ENCODE measurements around the gene PDE6A. TPM values are rescaled to one million over a fixed set of nuclear protein-coding genes. Genes with fewer than 3 reads are reported as not detected.

PDE6A gene
- total and polyA plus RNA-seq, 4 donors: 0.06 TPM; not detected in 3

- peaks cover 0 to 3% (median 0%) of the 10 kb centered on the region in 4 donors for H3K4me1 ChIP-seq (ENCODE audit: control insufficient read depth in 4 of 4, insufficient read depth in 4 of 4, low read length in 3 of 4)
- H3K9ac ChIP-seq (ENCODE audit: low read depth in 1 of 2, low read length in 2 of 2): no peak overlapping the region
- H3K9me3 ChIP-seq (ENCODE audit: control insufficient read depth in 4 of 4, low read length in 3 of 4): no peaks in the 10 kb centered on the region
- no peak for DNase-seq (ENCODE audit: low spot score)
- no peak overlapping the region for H3K4me3 ChIP-seq (ENCODE audit: low read depth in 1 of 3, low read length in 3 of 3)
- H3K27ac ChIP-seq (ENCODE audit: low read depth in 1 of 2, low read length in 2 of 2): no peak overlapping the region
- H3K36me3 ChIP-seq (ENCODE audit: control insufficient read depth in 4 of 4, insufficient read depth in 3 of 4, low read depth in 1 of 4, low read length in 3 of 4): no peaks in the 10 kb centered on the region
- no peaks in the 10 kb centered on the region for H3K27me3 ChIP-seq (ENCODE audit: control insufficient read depth in 4 of 4, insufficient read depth in 4 of 4, low read length in 3 of 4)
- 82% methylated on average over 6 of the region's 6 CpGs for WGBS
- TF ChIP-seq HNF4G (IDR thresholded peaks at IDR 0.05) (no peak), REST (IDR thresholded peaks at IDR 0.05) (no peak), MAX (IDR thresholded peaks at IDR 0.05) (no peak), HNF4A (conservative IDR thresholded peaks at IDR 0.05) (no peak), YY1 (IDR thresholded peaks at IDR 0.05) (no peak), EGR1 (IDR thresholded peaks at IDR 0.05; ENCODE audit: low read depth in 2 of 2) (no peak), GABPA (IDR thresholded peaks at IDR 0.05 in 1 of 2, conservative IDR thresholded peaks at IDR 0.05 in 1 of 2) (no peak), TAF1 (conservative IDR thresholded peaks at IDR 0.05) (no peak), NR2F2 (IDR thresholded peaks at IDR 0.05) (no peak), FOXA1 (IDR thresholded peaks at IDR 0.05) (no peak), FOXA2 (IDR thresholded peaks at IDR 0.05) (no peak), SP1 (IDR thresholded peaks at IDR 0.05) (no peak), JUND (IDR thresholded peaks at IDR 0.05) (no peak), RXRA (IDR thresholded peaks at IDR 0.05) (no peak), RAD21 (IDR thresholded peaks at IDR 0.05) (no peak)
- TF ChIP-seq, protein P1, sequence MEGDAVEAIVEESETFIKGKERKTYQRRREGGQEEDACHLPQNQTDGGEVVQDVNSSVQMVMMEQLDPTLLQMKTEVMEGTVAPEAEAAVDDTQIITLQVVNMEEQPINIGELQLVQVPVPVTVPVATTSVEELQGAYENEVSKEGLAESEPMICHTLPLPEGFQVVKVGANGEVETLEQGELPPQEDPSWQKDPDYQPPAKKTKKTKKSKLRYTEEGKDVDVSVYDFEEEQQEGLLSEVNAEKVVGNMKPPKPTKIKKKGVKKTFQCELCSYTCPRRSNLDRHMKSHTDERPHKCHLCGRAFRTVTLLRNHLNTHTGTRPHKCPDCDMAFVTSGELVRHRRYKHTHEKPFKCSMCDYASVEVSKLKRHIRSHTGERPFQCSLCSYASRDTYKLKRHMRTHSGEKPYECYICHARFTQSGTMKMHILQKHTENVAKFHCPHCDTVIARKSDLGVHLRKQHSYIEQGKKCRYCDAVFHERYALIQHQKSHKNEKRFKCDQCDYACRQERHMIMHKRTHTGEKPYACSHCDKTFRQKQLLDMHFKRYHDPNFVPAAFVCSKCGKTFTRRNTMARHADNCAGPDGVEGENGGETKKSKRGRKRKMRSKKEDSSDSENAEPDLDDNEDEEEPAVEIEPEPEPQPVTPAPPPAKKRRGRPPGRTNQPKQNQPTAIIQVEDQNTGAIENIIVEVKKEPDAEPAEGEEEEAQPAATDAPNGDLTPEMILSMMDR (IDR thresholded peaks at IDR 0.05; ENCODE audit: low read depth, low read length, missing input control): no peak
- TF ChIP-seq, protein P2, sequence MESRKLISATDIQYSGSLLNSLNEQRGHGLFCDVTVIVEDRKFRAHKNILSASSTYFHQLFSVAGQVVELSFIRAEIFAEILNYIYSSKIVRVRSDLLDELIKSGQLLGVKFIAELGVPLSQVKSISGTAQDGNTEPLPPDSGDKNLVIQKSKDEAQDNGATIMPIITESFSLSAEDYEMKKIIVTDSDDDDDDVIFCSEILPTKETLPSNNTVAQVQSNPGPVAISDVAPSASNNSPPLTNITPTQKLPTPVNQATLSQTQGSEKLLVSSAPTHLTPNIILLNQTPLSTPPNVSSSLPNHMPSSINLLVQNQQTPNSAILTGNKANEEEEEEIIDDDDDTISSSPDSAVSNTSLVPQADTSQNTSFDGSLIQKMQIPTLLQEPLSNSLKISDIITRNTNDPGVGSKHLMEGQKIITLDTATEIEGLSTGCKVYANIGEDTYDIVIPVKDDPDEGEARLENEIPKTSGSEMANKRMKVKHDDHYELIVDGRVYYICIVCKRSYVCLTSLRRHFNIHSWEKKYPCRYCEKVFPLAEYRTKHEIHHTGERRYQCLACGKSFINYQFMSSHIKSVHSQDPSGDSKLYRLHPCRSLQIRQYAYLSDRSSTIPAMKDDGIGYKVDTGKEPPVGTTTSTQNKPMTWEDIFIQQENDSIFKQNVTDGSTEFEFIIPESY (IDR thresholded peaks at IDR 0.05): no peak
- TF ChIP-seq, protein P3, sequence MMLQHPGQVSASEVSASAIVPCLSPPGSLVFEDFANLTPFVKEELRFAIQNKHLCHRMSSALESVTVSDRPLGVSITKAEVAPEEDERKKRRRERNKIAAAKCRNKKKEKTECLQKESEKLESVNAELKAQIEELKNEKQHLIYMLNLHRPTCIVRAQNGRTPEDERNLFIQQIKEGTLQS (IDR thresholded peaks at IDR 0.05): no peak
These were observed 133.7 kb downstream of the PDE6A start for GRCh38 chr5:149810856-149811255.

Measured in liver (tissue), 9 donors.